PC-3 (cell line): ENCODE results near the gene RFC4. TPM values are rescaled to one million over a fixed set of nuclear protein-coding genes. Genes with fewer than 3 reads are reported as not detected.

ENCODE experiments used
- ATAC-seq: fragments of 200-7000 bp; cut with Tn5 transposase; 2 replicates; pipeline ENCODE4 v1.9.1; 2020; ENCODE audit warnings: mild to moderate bottlenecking, moderate library complexity
- BruUV-seq: library from RNA; stranded (reverse); fragments of 400-500 nt; replicated peaks from 2 replicates; lab custom pipeline; 2021; lab: Mats Ljungman, UMichigan
- CTCF ChIA-PET: fragments of 300-600 bp; sonication (Branson Sonifier 250); formaldehyde crosslinking; loops from one replicate; lab custom pipeline; 2022; ENCODE audit warnings: antibody characterized with exemption; lab: Charles Lee
- POLR2A ChIA-PET: fragments of 300-600 bp; sonication (Branson Sonifier 250); formaldehyde crosslinking; loops from one replicate; lab custom pipeline; 2022; ENCODE audit warnings: antibody characterized with exemption; ENCODE audit not compliant: unreplicated experiment; lab: Charles Lee
- DNase-seq: peaks from one replicate; pipeline ENCODE4 v3.0.0-alpha.2; 2015
- H2AFZ ChIP-seq: fragments of 300-600 bp; sonication (generic); 2 replicates; pipeline ENCODE4 v1.6.0; 2016; ENCODE audit warnings: antibody characterized with exemption, low read length
- H3F3A ChIP-seq: fragments of 300-600 bp; sonication (generic); one replicate; pipeline ENCODE4 v1.6.0; 2017; ENCODE audit warnings: antibody characterized with exemption, low read length, control low read depth, mild to moderate bottlenecking; ENCODE audit not compliant: unreplicated experiment
- H3K27ac ChIP-seq: fragments of 300-600 bp; sonication (generic); 2 replicates; pipeline ENCODE4 v1.5.1; 2016; ENCODE audit warnings: mild to moderate bottlenecking, low read length
- H3K27me3 ChIP-seq: fragments of 300-600 bp; sonication (generic); 2 replicates; pipeline ENCODE4 v1.6.1; 2016; ENCODE audit warnings: low read length, mixed read lengths
- H3K36me3 ChIP-seq: fragments of 300-600 bp; sonication (generic); 2 replicates; pipeline ENCODE4 v1.6.1; 2016; ENCODE audit warnings: low read depth, mixed run types, low read length, mixed read lengths
- H3K4me1 ChIP-seq: fragments of 300-600 bp; sonication (generic); 2 replicates; pipeline ENCODE4 v1.5.1; 2016; ENCODE audit warnings: low read length; ENCODE audit not compliant: insufficient read depth
- H3K4me2 ChIP-seq: fragments of 300-600 bp; sonication (generic); 2 replicates; pipeline ENCODE4 v1.6.0; 2016; ENCODE audit warnings: low read length
- H3K4me3 ChIP-seq: fragments of 300-600 bp; sonication (generic); 2 replicates; pipeline ENCODE4 v1.5.1; 2016; ENCODE audit warnings: mild to moderate bottlenecking, low read length, mixed read lengths
- H3K79me2 ChIP-seq: fragments of 300-600 bp; sonication (generic); 2 replicates; pipeline ENCODE4 v1.6.1; 2017; ENCODE audit warnings: low read length, mixed read lengths
- H3K9ac ChIP-seq: fragments of 300-600 bp; sonication (generic); 2 replicates; pipeline ENCODE4 v1.6.0; 2016; ENCODE audit warnings: mild to moderate bottlenecking, low read length
- H3K9me2 ChIP-seq: fragments of 300-600 bp; sonication (generic); replicated peaks from 2 replicates; pipeline ENCODE4 v1.6.1; 2016; ENCODE audit warnings: mixed run types, low read length, mixed read lengths
- H3K9me3 ChIP-seq: fragments of 300-600 bp; sonication (generic); 2 replicates; pipeline ENCODE4 v1.6.1; 2016; ENCODE audit warnings: low read length, mixed read lengths
- H4K20me1 ChIP-seq: fragments of 300-600 bp; sonication (generic); 2 replicates; pipeline ENCODE4 v1.6.1; 2016; ENCODE audit warnings: low read length, mixed read lengths
- CTCF ChIP-seq: fragments of 300-600 bp; sonication (generic); conservative IDR thresholded peaks from 2 replicates; pipeline ENCODE4 v1.5.1; 2017; ENCODE audit warnings: antibody characterized with exemption, low read depth, mild to moderate bottlenecking, low read length
- EZH2 ChIP-seq: fragments of 300-600 bp; sonication (generic); IDR thresholded peaks from one replicate; pipeline ENCODE4 v1.6.1; 2017; ENCODE audit warnings: antibody characterized with exemption, mild to moderate bottlenecking, low read length; ENCODE audit not compliant: unreplicated experiment
- EZH2phosphoT487 ChIP-seq: fragments of 300-600 bp; sonication (generic); IDR thresholded peaks from 2 replicates; pipeline ENCODE4 v1.6.1; 2018; ENCODE audit warnings: mild to moderate bottlenecking, antibody characterized with exemption, low read length, borderline replicate concordance
- intact Hi-C: fragments of 100-400 bp; cut with micrococcal nuclease; formaldehyde crosslinking; loops from 2 replicates; pipeline ENCODE4 v1.9.0; 2023
- total RNA-seq: library from RNA; depleted of rRNA; stranded (reverse); fragments of >200 nt; gene quantifications from 2 replicates; pipeline ENCODE4 v1.2.3, GENCODE V29; 2014

The RFC4 gene
- total RNA-seq, 1 experiment from 2014 or later: 73.0 TPM

- BruUV-seq: no TSS peak
- no peak overlapping the region for H3K4me3 ChIP-seq
- POLR2A ChIA-PET: no interaction called here
- peak; percentile 74 for ATAC-seq
- H3K4me1 ChIP-seq: peaks cover 6% of the 10 kb centered on the region; the same call in 1 of the 2 replicates
- no peaks in the 10 kb centered on the region for H3K27me3 ChIP-seq
- intact Hi-C loops: no loop called here
- H3F3A ChIP-seq: no peaks in the 10 kb centered on the region
- H3K27ac ChIP-seq: peak overlapping the region; percentile 59
- TF ChIP-seq EZH2 (no peak), EZH2phosphoT487 (no peak), CTCF (no peak)
- H3K9me2 ChIP-seq: no peaks in the 10 kb centered on the region
- H3K36me3 ChIP-seq: no peaks in the 10 kb centered on the region
- CTCF ChIA-PET: no interaction called here
- DNase-seq: peak; percentile 94
- no peak overlapping the region for H2AFZ ChIP-seq
- no peaks in the 10 kb centered on the region for H3K79me2 ChIP-seq
- H3K9ac ChIP-seq: no peak overlapping the region
- H3K9me3 ChIP-seq: no peaks in the 10 kb centered on the region
- H3K4me2 ChIP-seq: no peak overlapping the region
- no peaks in the 10 kb centered on the region for H4K20me1 ChIP-seq
Measured at GRCh38 chr3:186760141-186760833, 46.0 kb downstream of the RFC4 start.

DNA sequence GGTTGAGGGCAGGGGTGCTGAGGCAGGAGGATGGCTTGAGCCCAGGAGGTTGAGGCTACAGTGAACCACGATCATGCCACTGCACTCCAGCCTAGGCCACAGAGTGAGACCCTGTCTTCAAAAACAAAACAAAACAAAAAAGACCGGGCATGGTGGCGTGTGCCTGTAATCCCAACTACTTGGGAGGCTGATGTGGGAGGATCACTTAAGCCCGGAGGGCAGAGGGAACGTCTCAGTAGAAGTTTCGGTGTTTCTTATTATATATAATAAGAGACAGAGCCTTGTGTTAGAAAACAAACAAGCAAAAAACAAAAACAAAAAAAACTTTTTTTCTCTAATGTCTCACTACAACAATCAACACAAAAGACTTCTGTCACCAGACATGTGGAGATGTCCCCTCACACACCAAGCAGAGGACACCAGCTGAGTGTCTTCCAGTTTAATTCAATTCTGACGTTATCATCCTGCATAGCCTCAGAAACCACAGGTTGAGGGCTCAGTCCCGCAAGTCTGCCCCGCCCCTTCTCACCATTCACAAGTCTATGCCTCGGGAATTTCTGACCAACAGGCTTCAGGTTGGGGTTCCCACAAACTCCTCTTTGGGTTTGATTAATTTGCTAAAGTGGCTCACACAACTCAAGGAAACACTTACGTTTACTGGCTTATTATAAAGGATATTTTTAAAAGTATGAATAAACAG lies 46.9 kb downstream of the RFC4 start:
- Histone ChIP-seq H3K4me1 (peaks cover 7% of the 10 kb centered on the region; the same call in 1 of the 2 replicates), H3K9me3 (no peaks in the 10 kb centered on the region), H3K4me3 (no peak overlapping the region), H3K9me2 (no peaks in the 10 kb centered on the region), H3F3A (no peaks in the 10 kb centered on the region), H3K4me2 (no peak overlapping the region), H3K36me3 (no peaks in the 10 kb centered on the region), H4K20me1 (no peaks in the 10 kb centered on the region), H3K27me3 (no peaks in the 10 kb centered on the region), H2AFZ (no peak overlapping the region), H3K79me2 (no peaks in the 10 kb centered on the region), H3K27ac (peak overlapping the region; percentile 59; the same call in 1 of the 2 replicates), H3K9ac (no peak overlapping the region)
- ATAC-seq (no peak), DNase-seq (no peak)
- TF ChIP-seq CTCF (no peak), EZH2phosphoT487 (no peak), EZH2 (no peak)
- ChIA-PET POLR2A (no interaction called here), CTCF (no interaction called here)
- no TSS peak for BruUV-seq
- intact Hi-C loops: loop anchor here (10.0 kb wide), 1 partner anchor 345 kb away; no protein-coding TSS in a partner anchor
